CD14-positive monocyte (primary cell): ENCODE measurements around the gene CXCR6. TPM values are rescaled to one million over a fixed set of nuclear protein-coding genes. Genes with fewer than 3 reads are reported as not detected.
A peak's percentile ranks its signal among the peaks of the same experiment; 100 is the strongest.

ENCODE experiments used
- DNase-seq, 3 donors: peaks; one replicate each; pipeline ENCODE4 v3.0.0-alpha.2; 2011 to 2022
- H2AFZ ChIP-seq: 2 replicates; pipeline ENCODE4 v1.6.0; 2012; ENCODE audit warnings: mild to moderate bottlenecking, low read depth, low read length, inconsistent platforms; ENCODE audit not compliant: insufficient read depth, poor library complexity, severe bottlenecking
- H3K27ac ChIP-seq, 2 donors: 1 replicate in 1 of 2; 2 replicates in 1 of 2; pipeline ENCODE4 v1.5.1; 2012 to 2013; ENCODE audit warnings: low read length in 2 of 2, control low read depth in 1 of 2, inconsistent platforms in 1 of 2, low read depth in 1 of 2, mild to moderate bottlenecking in 1 of 2
- H3K27me3 ChIP-seq, 2 donors: one replicate each; pipeline versions ENCODE4 v1.6.0 to v1.6.1; 2011 to 2013; ENCODE audit warnings: low read length in 2 of 2; ENCODE audit not compliant: control insufficient read depth in 2 of 2, insufficient read depth in 2 of 2
- H3K36me3 ChIP-seq, 2 donors: replicated peaks in 1 of 2; 1 replicate in 1 of 2; 2 replicates in 1 of 2; pipeline versions ENCODE4 v1.5.1 to v1.6.1; 2012 to 2013; ENCODE audit warnings: low read length in 2 of 2, control low read depth in 1 of 2, inconsistent platforms in 1 of 2, mild to moderate bottlenecking in 1 of 2; ENCODE audit not compliant: insufficient read depth in 2 of 2, control insufficient read depth in 1 of 2
- H3K4me1 ChIP-seq, 2 donors: 1 replicate in 1 of 2; 2 replicates in 1 of 2; pipeline versions ENCODE4 v1.5.1 to v1.6.1; 2012 to 2013; ENCODE audit warnings: low read length in 2 of 2, control low read depth in 1 of 2, inconsistent platforms in 1 of 2, mild to moderate bottlenecking in 1 of 2, moderate library complexity in 1 of 2; ENCODE audit not compliant: insufficient read depth in 2 of 2, control insufficient read depth in 1 of 2
- H3K4me2 ChIP-seq: replicated peaks from 2 replicates; pipeline ENCODE3; 2012; ENCODE audit warnings: low read length, moderate library complexity, mild to moderate bottlenecking; ENCODE audit not compliant: poor library complexity, severe bottlenecking; ENCODE audit errors: extremely low read depth
- H3K4me3 ChIP-seq, 3 experiments: fragments of 200-600 bp in 1 of 3; sonication (generic) in 1 of 3; replicated peaks in 1 of 3; 1 replicate in 2 of 3; 2 replicates in 1 of 3; pipeline ENCODE4 v1.5.1; 2011 to 2013; ENCODE audit warnings: low read length in 3 of 3, mild to moderate bottlenecking in 3 of 3, control low read depth in 2 of 3, low read depth in 2 of 3, inconsistent platforms in 1 of 3, moderate library complexity in 1 of 3
- H3K79me2 ChIP-seq: 2 replicates; pipeline ENCODE4 v1.6.0; 2012; ENCODE audit warnings: mild to moderate bottlenecking, control low read depth, inconsistent platforms, low read length, moderate library complexity; ENCODE audit not compliant: insufficient read depth
- H3K9ac ChIP-seq: 2 replicates; pipeline ENCODE4 v1.6.0; 2017; ENCODE audit warnings: low read length, mild to moderate bottlenecking; ENCODE audit not compliant: insufficient read depth, poor library complexity, severe bottlenecking
- H3K9me3 ChIP-seq, 2 donors: replicated peaks in 1 of 2; 1 replicate in 1 of 2; 2 replicates in 1 of 2; pipeline versions ENCODE4 v1.5.1 to v1.6.1; 2012 to 2013; ENCODE audit warnings: low read length in 2 of 2, control low read depth in 1 of 2; ENCODE audit not compliant: control insufficient read depth in 1 of 2, insufficient read depth in 1 of 2
- H4K20me1 ChIP-seq: 2 replicates; pipeline ENCODE4 v1.6.0; 2012; ENCODE audit warnings: mild to moderate bottlenecking, low read length, control low read depth, moderate library complexity; ENCODE audit not compliant: insufficient read depth
- H3K27ac Mint-ChIP-seq, 7 donors: one replicate each; pipeline ENCODE4 v1.8.0; 2020; ENCODE audit warnings: mild to moderate bottlenecking in 7 of 7, mixed read lengths in 7 of 7, moderate library complexity in 6 of 7, inconsistent platforms in 2 of 7
- H3K27me3 Mint-ChIP-seq, 3 donors: one replicate each; pipeline ENCODE4 v1.8.0; 2021 to 2022; ENCODE audit warnings: low read depth in 3 of 3, mild to moderate bottlenecking in 3 of 3, mixed read lengths in 3 of 3, moderate library complexity in 3 of 3, inconsistent platforms in 1 of 3
- H3K36me3 Mint-ChIP-seq, 2 donors: one replicate each; pipeline ENCODE4 v1.8.0; 2020; ENCODE audit warnings: mixed read lengths in 2 of 2, inconsistent platforms in 1 of 2, mild to moderate bottlenecking in 1 of 2
- H3K4me1 Mint-ChIP-seq: one replicate; pipeline ENCODE4 v1.8.0; 2020; ENCODE audit warnings: mild to moderate bottlenecking, mixed read lengths
- H3K4me3 Mint-ChIP-seq, 2 donors: one replicate each; pipeline ENCODE4 v1.8.0; 2020; ENCODE audit warnings: mild to moderate bottlenecking in 2 of 2, mixed read lengths in 2 of 2, moderate library complexity in 1 of 2
- H3K9me3 Mint-ChIP-seq, 7 donors: one replicate each; pipeline ENCODE4 v1.8.0; 2020 to 2022; ENCODE audit warnings: mixed read lengths in 7 of 7, mild to moderate bottlenecking in 6 of 7, moderate library complexity in 6 of 7, inconsistent platforms in 2 of 7
- CTCF ChIP-seq: fragments of 200-600 bp; IDR thresholded peaks from one replicate; pipeline ENCODE4 v1.8.0; 2022; ENCODE audit warnings: antibody characterized with exemption, mild to moderate bottlenecking
- WGBS: methylation state at CpG from one replicate; pipeline ENCODE4 v1.1.5; 2013; ENCODE audit warnings: missing lambda C conversion rate; ENCODE audit not compliant: insufficient coverage; 5-methylcytosine and 5-hydroxymethylcytosine counted together
- intact Hi-C, 2 donors: fragments of 100-400 bp; cut with micrococcal nuclease; formaldehyde crosslinking; loops; one replicate each; pipeline versions ENCODE4 v1.15.0 to v1.15.1; 2023
- polyA plus RNA-seq, 3 donors: library from polyadenylated mRNA; depleted of rRNA in 1 of 3; unstranded in 2 of 3; stranded (reverse) in 1 of 3; fragments of 300-500 nt in 2 of 3; fragments of >200 nt in 1 of 3; fragmentation: Illumina TruSeq in 2 of 3; gene quantifications; 1 replicate in 2 of 3; 2 replicates in 1 of 3; pipeline ENCODE4 v1.2.3, GENCODE V29; 2012 to 2021

Gene CXCR6
- polyA plus RNA-seq, 3 donors = 0.10 TPM; not detected in 2

DNA sequence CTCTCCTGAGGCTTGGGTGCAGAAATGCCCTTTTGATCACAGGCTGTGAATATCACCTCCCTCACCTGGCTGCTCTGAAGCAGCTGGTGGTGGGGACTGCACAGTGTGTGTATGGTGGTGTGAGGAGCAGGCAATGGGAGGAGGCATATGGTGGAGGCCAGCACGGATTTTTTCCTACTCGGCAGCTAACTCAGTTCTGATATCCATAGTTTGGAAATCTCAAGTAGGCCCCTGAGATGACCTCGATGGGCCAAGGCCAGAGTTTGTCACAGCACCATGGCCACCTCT lies 21.3 kb upstream of the CXCR6 start:
- H3K4me3 Mint-ChIP-seq = no peak overlapping the region
- no peaks in the 10 kb centered on the region for H3K4me1 Mint-ChIP-seq

GRCh38 chr3:45922950-45923590 lies 20.2 kb upstream of the CXCR6 start:
- WGBS = 100% methylated on average over 2 of the region's 4 CpGs

More for the DNA sequence above, 21.3 kb upstream of the CXCR6 start:
- H3K4me2 ChIP-seq = no peak overlapping the region
- TF ChIP-seq CTCF = no peak
- no peaks in the 10 kb centered on the region for H3K9me3 ChIP-seq
- H3K9me3 Mint-ChIP-seq = no peaks in the 10 kb centered on the region
- no peaks in the 10 kb centered on the region for H4K20me1 ChIP-seq
- DNase-seq = no peak
- H3K9ac ChIP-seq = no peak overlapping the region
- H2AFZ ChIP-seq = no peak overlapping the region
- H3K27ac Mint-ChIP-seq = no peak overlapping the region
- 100% methylated on average over 3 of the region's 3 CpGs for WGBS
- no peaks in the 10 kb centered on the region for H3K27me3 ChIP-seq
- intact Hi-C loops = no loop called here
- peaks cover 76 to 90% of the 10 kb centered on the region in 2 donors for H3K36me3 Mint-ChIP-seq
- no peaks in the 10 kb centered on the region for H3K4me1 ChIP-seq
- H3K36me3 ChIP-seq = peaks cover 59 to 95% of the 10 kb centered on the region in 2 donors
- H3K79me2 ChIP-seq = no peaks in the 10 kb centered on the region
- H3K27ac ChIP-seq = no peak overlapping the region
- no peak overlapping the region for H3K4me3 ChIP-seq
- peaks cover 0 to 1% (median 0%) of the 10 kb centered on the region in 3 donors for H3K27me3 Mint-ChIP-seq

More at GRCh38 chr3:45922950-45923590, 20.2 kb upstream of the CXCR6 start:
- no peaks in the 10 kb centered on the region for H3K27me3 ChIP-seq
- no peak overlapping the region for H2AFZ ChIP-seq
- TF ChIP-seq CTCF = no peak
- no peaks in the 10 kb centered on the region for H3K4me1 ChIP-seq
- H3K4me3 ChIP-seq = no peak overlapping the region
- H3K79me2 ChIP-seq = no peaks in the 10 kb centered on the region
- Mint-ChIP-seq H3K36me3 (peaks cover 86 to 90% of the 10 kb centered on the region in 2 donors), H3K9me3 (no peaks in the 10 kb centered on the region), H3K27me3 (peaks cover 0 to 1% (median 0%) of the 10 kb centered on the region in 3 donors), H3K4me1 (no peaks in the 10 kb centered on the region), H3K27ac (peak overlapping the region in 1 of 7 donors; percentile 8), H3K4me3 (no peak overlapping the region)
- no peak overlapping the region for H3K27ac ChIP-seq
- intact Hi-C loops = no loop called here
- no peaks in the 10 kb centered on the region for H3K9me3 ChIP-seq
- no peaks in the 10 kb centered on the region for H4K20me1 ChIP-seq
- no peak overlapping the region for H3K9ac ChIP-seq
- no peak overlapping the region for H3K4me2 ChIP-seq
- DNase-seq = no peak
- H3K36me3 ChIP-seq = peaks cover 69 to 99% of the 10 kb centered on the region in 2 donors
